ENCODE measurements around the gene SAXO1. TPM values are rescaled to one million over a fixed set of nuclear protein-coding genes. Genes with fewer than 3 reads are reported as not detected.

Gene SAXO1
- polyA plus RNA-seq, 3 donors, result not detected

DNA sequence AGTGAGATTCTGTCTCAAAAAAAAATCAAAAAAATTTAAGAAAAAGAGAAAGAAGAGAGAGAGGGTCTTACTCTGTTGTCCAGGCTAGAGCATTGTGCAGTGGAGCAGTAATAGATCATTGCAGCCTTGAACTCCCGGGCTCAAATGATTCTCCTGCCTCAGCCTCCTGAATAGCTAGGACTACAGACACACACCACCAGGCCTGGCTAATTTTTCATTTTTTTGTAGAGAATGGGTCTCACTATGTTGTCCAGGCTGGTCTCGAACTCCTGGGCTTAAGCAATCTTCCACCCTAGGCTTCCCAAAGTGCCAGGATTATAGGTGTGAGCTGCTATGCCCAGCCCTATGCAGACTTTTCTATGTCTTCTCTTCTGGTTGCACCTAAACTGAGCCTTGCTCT is 41.2 kb upstream of the SAXO1 start:
- Mint-ChIP-seq H3K4me3 (no peak overlapping the region), H3K4me1 (no peaks in the 10 kb centered on the region), H3K27me3 (ENCODE audit: low read depth in 3 of 3) (no peaks in the 10 kb centered on the region), H3K27ac (peak overlapping the region in 1 of 7 donors; percentile 61), H3K9me3 (no peaks in the 10 kb centered on the region), H3K36me3 (peaks cover 60 to 86% of the 10 kb centered on the region in 2 donors)
- Histone ChIP-seq H3K79me2 (ENCODE audit: insufficient read depth, low read length) (no peaks in the 10 kb centered on the region), H3K4me1 (ENCODE audit: control insufficient read depth in 1 of 2, insufficient read depth in 2 of 2, low read length in 2 of 2) (no peaks in the 10 kb centered on the region), H3K27me3 (ENCODE audit: control insufficient read depth in 2 of 2, insufficient read depth in 2 of 2, low read length in 2 of 2) (no peaks in the 10 kb centered on the region), H3K27ac (ENCODE audit: low read depth in 1 of 2, low read length in 2 of 2) (no peak overlapping the region), H3K9me3 (replicated peaks in 1 of 2; ENCODE audit: control insufficient read depth in 1 of 2, insufficient read depth in 1 of 2, low read length in 2 of 2) (no peaks in the 10 kb centered on the region), H2AFZ (ENCODE audit: insufficient read depth, low read depth, low read length, poor library complexity, severe bottlenecking) (no peak overlapping the region), H3K9ac (ENCODE audit: insufficient read depth, low read length, poor library complexity, severe bottlenecking) (no peak overlapping the region), H3K4me2 (replicated peaks; ENCODE audit: extremely low read depth, low read length, poor library complexity, severe bottlenecking) (no peak overlapping the region), H3K36me3 (replicated peaks in 1 of 2; ENCODE audit: control insufficient read depth in 1 of 2, insufficient read depth in 2 of 2, low read length in 2 of 2) (peaks cover 72 to 85% of the 10 kb centered on the region in 2 donors), H4K20me1 (ENCODE audit: insufficient read depth, low read length) (no peaks in the 10 kb centered on the region), H3K4me3 (replicated peaks in 1 of 3; ENCODE audit: low read depth in 2 of 3, low read length in 3 of 3) (no peak overlapping the region)
- TF ChIP-seq CTCF (IDR thresholded peaks at IDR 0.05), result no peak
- intact Hi-C loops (cut with micrococcal nuclease), result no loop called here
- no peak for DNase-seq
- WGBS (ENCODE audit: insufficient coverage), result 86% methylated on average over 1 of the region's 2 CpGs

GRCh38 chr9:19057033-19057432 is 24.0 kb upstream of the SAXO1 start:
- intact Hi-C loops (cut with micrococcal nuclease), result no loop called here
- no peak for TF ChIP-seq CTCF (IDR thresholded peaks at IDR 0.05)
- Mint-ChIP-seq H3K4me3 (no peak overlapping the region), H3K36me3 (peaks cover 59 to 60% of the 10 kb centered on the region in 2 donors), H3K27ac (peak overlapping the region in 1 of 7 donors; percentile 65), H3K4me1 (peaks cover 2% of the 10 kb centered on the region), H3K27me3 (ENCODE audit: low read depth in 3 of 3) (no peaks in the 10 kb centered on the region), H3K9me3 (no peaks in the 10 kb centered on the region)
- Histone ChIP-seq H3K36me3 (replicated peaks in 1 of 2; ENCODE audit: control insufficient read depth in 1 of 2, insufficient read depth in 2 of 2, low read length in 2 of 2) (peaks cover 49 to 63% of the 10 kb centered on the region in 2 donors), H3K27ac (ENCODE audit: low read depth in 1 of 2, low read length in 2 of 2) (no peak overlapping the region), H3K27me3 (ENCODE audit: control insufficient read depth in 2 of 2, insufficient read depth in 2 of 2, low read length in 2 of 2) (no peaks in the 10 kb centered on the region), H3K4me3 (replicated peaks in 1 of 3; ENCODE audit: low read depth in 2 of 3, low read length in 3 of 3) (no peak overlapping the region), H3K79me2 (ENCODE audit: insufficient read depth, low read length) (no peaks in the 10 kb centered on the region), H3K4me2 (replicated peaks; ENCODE audit: extremely low read depth, low read length, poor library complexity, severe bottlenecking) (no peak overlapping the region), H4K20me1 (ENCODE audit: insufficient read depth, low read length) (no peaks in the 10 kb centered on the region), H3K9ac (ENCODE audit: insufficient read depth, low read length, poor library complexity, severe bottlenecking) (no peak overlapping the region), H3K4me1 (ENCODE audit: control insufficient read depth in 1 of 2, insufficient read depth in 2 of 2, low read length in 2 of 2) (no peaks in the 10 kb centered on the region), H2AFZ (ENCODE audit: insufficient read depth, low read depth, low read length, poor library complexity, severe bottlenecking) (no peak overlapping the region), H3K9me3 (replicated peaks in 1 of 2; ENCODE audit: control insufficient read depth in 1 of 2, insufficient read depth in 1 of 2, low read length in 2 of 2) (no peaks in the 10 kb centered on the region)
- DNase-seq, result no peak
